Suprapubic skin (tissue), 4 donors: Measurements from ENCODE around the gene GNPAT. TPM values are rescaled to one million over a fixed set of nuclear protein-coding genes. Genes with fewer than 3 reads are reported as not detected.

ENCODE experiments used
- DNase-seq, 2 donors: peaks; one replicate each; pipeline ENCODE4 v3.0.0-alpha.2; 2019; ENCODE audit warnings: low spot score in 2 of 2
- H3K27ac ChIP-seq: fragments of 200-600 bp; sonication (generic); one replicate; pipeline ENCODE4 v1.5.1; 2019
- H3K27me3 ChIP-seq: fragments of 200-600 bp; sonication (generic); one replicate; pipeline ENCODE4 v1.5.1; 2019
- H3K36me3 ChIP-seq: fragments of 200-600 bp; sonication (generic); one replicate; pipeline ENCODE4 v1.5.1; 2019
- H3K4me1 ChIP-seq: fragments of 200-600 bp; sonication (generic); one replicate; pipeline ENCODE4 v1.5.1; 2019
- H3K4me3 ChIP-seq: fragments of 200-600 bp; sonication (generic); one replicate; pipeline ENCODE4 v1.5.1; 2019; ENCODE audit warnings: mild to moderate bottlenecking
- H3K9me3 ChIP-seq: fragments of 200-600 bp; sonication (generic); one replicate; pipeline ENCODE4 v1.5.1; 2019
- EP300 ChIP-seq: sonication (generic); formaldehyde crosslinking; IDR thresholded peaks from one replicate; pipeline ENCODE4 v1.6.1; 2017; ENCODE audit warnings: antibody characterized with exemption
- POLR2A ChIP-seq, 2 donors: fragments of 450-650 bp; IDR thresholded peaks; one replicate each; pipeline ENCODE4 v1.6.1; 2017; ENCODE audit warnings: antibody characterized with exemption in 2 of 2, mild to moderate bottlenecking in 2 of 2, moderate library complexity in 2 of 2
- POLR2AphosphoS5 ChIP-seq, 3 donors: sonication (generic); formaldehyde crosslinking; IDR thresholded peaks; one replicate each; pipeline ENCODE4 v1.6.1; 2017; ENCODE audit warnings: antibody characterized with exemption in 3 of 3
- WGBS: methylation state at CpG from one replicate; pipeline ENCODE4 v1.1.5; 2018; 5-methylcytosine and 5-hydroxymethylcytosine counted together
- total RNA-seq, 4 donors: library from RNA; depleted of rRNA; stranded (reverse); fragments of >200 nt; gene quantifications; one replicate each; pipeline ENCODE4 v1.1.0, GENCODE V29; 2016
- TF ChIP-seq, protein P1 (sequence below), 2 donors: fragments of 200-600 bp in 1 of 2; fragments of 450-650 bp in 1 of 2; sonication (generic) in 1 of 2; IDR thresholded peaks; one replicate each; pipeline ENCODE4 v1.5.1; 2016 to 2019; ENCODE audit warnings: antibody characterized with exemption in 2 of 2, mild to moderate bottlenecking in 1 of 2, moderate library complexity in 1 of 2

Gene GNPAT
- total RNA-seq, 4 donors from 2014 or later, result 32.5 to 56.9 (median 42.7) TPM

DNA sequence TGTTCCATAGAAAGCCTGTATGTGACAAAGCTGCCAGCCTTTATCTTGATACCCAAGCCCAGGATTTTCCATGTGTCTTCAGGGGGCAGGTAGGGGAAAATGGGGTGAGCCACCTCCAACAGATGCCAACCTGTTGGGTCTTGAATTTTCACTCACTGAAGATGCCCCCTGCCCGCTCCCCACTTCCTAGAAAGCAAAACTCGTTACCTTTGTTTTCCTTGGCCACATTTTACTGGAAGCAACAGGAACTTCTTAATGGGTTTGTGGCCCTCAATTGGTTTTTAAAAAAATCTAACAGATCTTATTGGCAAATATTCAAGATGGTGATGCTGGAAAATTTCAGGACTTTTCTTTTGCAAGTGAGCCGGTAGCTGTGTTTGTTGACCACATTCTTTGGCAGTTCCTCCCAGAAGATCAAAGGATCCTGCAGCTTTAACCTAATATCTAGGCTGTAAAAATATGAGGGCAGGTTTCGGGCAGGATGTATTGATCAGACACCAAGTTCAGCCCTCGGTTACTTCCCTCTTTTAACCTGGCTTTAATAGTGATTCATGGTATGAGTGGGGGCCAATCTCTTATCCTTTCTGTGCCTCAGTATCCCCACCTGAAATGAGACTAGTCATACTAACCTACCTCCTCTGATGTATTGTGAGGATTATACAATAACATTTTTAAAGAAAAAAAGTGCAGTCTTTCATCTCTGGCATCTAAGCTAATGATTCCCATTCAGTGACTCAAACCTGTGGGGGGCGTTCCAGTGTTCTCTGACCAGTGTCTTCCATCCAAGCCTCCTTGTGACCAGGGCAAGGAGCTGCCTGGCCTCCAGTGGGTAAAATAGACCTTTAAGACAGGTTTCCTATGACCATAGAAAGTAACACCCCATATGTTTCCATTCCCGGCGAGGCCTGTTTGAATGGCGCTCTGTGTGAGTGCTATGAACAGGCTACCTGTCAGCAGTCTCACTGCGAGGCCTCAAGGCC lies 21.3 kb upstream of the GNPAT start:
- 81% methylated on average over 10 of the region's 10 CpGs for WGBS
- Histone ChIP-seq H3K4me3 (no peak overlapping the region), H3K36me3 (peaks cover 21% of the 10 kb centered on the region), H3K27me3 (peaks cover 6% of the 10 kb centered on the region), H3K9me3 (no peaks in the 10 kb centered on the region), H3K27ac (no peak overlapping the region), H3K4me1 (peaks cover 6% of the 10 kb centered on the region)
- no peak for DNase-seq
- TF ChIP-seq, protein P1, sequence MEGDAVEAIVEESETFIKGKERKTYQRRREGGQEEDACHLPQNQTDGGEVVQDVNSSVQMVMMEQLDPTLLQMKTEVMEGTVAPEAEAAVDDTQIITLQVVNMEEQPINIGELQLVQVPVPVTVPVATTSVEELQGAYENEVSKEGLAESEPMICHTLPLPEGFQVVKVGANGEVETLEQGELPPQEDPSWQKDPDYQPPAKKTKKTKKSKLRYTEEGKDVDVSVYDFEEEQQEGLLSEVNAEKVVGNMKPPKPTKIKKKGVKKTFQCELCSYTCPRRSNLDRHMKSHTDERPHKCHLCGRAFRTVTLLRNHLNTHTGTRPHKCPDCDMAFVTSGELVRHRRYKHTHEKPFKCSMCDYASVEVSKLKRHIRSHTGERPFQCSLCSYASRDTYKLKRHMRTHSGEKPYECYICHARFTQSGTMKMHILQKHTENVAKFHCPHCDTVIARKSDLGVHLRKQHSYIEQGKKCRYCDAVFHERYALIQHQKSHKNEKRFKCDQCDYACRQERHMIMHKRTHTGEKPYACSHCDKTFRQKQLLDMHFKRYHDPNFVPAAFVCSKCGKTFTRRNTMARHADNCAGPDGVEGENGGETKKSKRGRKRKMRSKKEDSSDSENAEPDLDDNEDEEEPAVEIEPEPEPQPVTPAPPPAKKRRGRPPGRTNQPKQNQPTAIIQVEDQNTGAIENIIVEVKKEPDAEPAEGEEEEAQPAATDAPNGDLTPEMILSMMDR (IDR thresholded peaks at IDR 0.05), result no peak
- TF ChIP-seq EP300, result no peak
- TF ChIP-seq POLR2AphosphoS5 (IDR thresholded peaks at IDR 0.05), result no peak
- TF ChIP-seq POLR2A (IDR thresholded peaks at IDR 0.05), result no peak

DNA sequence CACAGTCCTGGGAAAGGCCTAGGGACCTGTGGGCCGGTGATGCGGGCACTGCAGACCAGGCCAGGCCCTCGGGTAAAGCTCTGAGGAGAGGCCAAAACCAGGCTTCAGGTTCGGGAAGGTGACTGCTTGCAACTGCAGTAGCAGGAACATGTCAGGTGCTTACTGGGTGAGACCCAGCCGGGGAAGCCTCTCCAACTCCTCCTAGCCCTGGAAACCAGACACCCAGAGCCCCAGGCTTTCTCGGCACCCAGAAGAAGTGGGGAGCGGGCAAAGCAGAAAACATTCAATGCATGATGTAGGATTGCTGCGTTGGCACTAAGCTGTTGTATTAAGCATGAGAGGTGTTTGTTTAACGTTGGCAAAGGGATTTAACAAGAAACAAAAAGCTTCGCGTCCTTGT lies 20.2 kb upstream of the GNPAT start:
- peaks cover 6% of the 10 kb centered on the region for H3K4me1 ChIP-seq
- peaks cover 32% of the 10 kb centered on the region for H3K36me3 ChIP-seq
- no peak for TF ChIP-seq POLR2AphosphoS5 (IDR thresholded peaks at IDR 0.05)
- TF ChIP-seq, protein P1 (IDR thresholded peaks at IDR 0.05), result no peak
- H3K4me3 ChIP-seq, result no peak overlapping the region
- H3K27me3 ChIP-seq, result peaks cover 6% of the 10 kb centered on the region
- no peak for DNase-seq
- no peaks in the 10 kb centered on the region for H3K9me3 ChIP-seq
- WGBS, result 77% methylated on average over 7 of the region's 11 CpGs
- no peak overlapping the region for H3K27ac ChIP-seq

DNA sequence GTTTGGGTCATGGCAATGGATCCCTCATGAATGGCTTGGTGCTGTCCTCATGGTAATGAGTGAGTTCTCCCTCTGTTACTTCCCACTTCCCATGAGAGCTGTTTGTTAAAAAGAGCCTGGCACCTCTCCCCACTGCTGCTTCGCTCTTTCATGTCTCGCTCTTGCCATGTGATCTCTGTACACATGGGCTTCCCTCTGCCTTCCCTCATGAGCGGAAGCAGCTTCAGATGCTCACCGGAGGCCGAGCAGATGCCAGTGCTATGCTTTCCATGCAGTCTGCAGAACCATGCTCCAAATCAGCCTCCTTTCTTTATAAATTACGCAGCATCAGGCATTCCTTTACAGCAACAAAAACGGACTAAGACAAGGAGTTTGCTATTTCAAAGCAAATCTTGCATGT lies 14.9 kb upstream of the GNPAT start:
- no peaks in the 10 kb centered on the region for H3K4me1 ChIP-seq
- H3K27ac ChIP-seq, result no peak overlapping the region
- no peaks in the 10 kb centered on the region for H3K9me3 ChIP-seq
- no peak overlapping the region for H3K4me3 ChIP-seq
- no peaks in the 10 kb centered on the region for H3K27me3 ChIP-seq
- WGBS, result 83% methylated on average over 7 of the region's 7 CpGs
- TF ChIP-seq EP300, result no peak
- no peak for TF ChIP-seq POLR2A (IDR thresholded peaks at IDR 0.05)
- TF ChIP-seq, protein P1 (IDR thresholded peaks at IDR 0.05), result no peak
- TF ChIP-seq POLR2AphosphoS5 (IDR thresholded peaks at IDR 0.05), result no peak
- peaks cover 70% of the 10 kb centered on the region for H3K36me3 ChIP-seq
- DNase-seq, result no peak

DNA sequence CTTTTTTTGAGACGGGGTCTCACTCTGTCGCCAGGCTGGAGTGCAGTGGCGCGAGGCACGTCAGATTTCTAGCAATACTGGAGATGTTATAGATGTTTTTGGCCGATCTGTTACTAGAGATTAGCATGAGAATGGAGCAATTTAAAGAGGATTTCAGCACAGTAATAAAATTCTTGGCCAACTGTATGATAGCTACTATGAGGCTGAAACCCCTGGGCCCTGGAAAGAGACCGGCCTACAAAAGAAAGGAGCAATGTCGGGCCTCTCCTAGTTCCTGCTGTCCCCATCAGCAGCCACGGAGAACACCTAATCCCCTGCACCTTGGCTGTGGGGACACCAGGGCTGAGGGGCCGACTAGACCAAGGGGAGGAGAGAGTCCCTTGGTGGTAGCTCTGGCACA lies 9.5 kb upstream of the GNPAT start:
- Histone ChIP-seq H3K27me3 (no peaks in the 10 kb centered on the region), H3K9me3 (no peaks in the 10 kb centered on the region), H3K36me3 (peaks cover 46% of the 10 kb centered on the region), H3K4me3 (no peak overlapping the region), H3K4me1 (peaks cover 2% of the 10 kb centered on the region), H3K27ac (no peak overlapping the region)
- WGBS, result 92% methylated on average over 10 of the region's 10 CpGs
- DNase-seq, result no peak
- TF ChIP-seq, protein P1 (IDR thresholded peaks at IDR 0.05), result no peak
- no peak for TF ChIP-seq POLR2A (IDR thresholded peaks at IDR 0.05)
- no peak for TF ChIP-seq POLR2AphosphoS5 (IDR thresholded peaks at IDR 0.05)
- no peak for TF ChIP-seq EP300

DNA sequence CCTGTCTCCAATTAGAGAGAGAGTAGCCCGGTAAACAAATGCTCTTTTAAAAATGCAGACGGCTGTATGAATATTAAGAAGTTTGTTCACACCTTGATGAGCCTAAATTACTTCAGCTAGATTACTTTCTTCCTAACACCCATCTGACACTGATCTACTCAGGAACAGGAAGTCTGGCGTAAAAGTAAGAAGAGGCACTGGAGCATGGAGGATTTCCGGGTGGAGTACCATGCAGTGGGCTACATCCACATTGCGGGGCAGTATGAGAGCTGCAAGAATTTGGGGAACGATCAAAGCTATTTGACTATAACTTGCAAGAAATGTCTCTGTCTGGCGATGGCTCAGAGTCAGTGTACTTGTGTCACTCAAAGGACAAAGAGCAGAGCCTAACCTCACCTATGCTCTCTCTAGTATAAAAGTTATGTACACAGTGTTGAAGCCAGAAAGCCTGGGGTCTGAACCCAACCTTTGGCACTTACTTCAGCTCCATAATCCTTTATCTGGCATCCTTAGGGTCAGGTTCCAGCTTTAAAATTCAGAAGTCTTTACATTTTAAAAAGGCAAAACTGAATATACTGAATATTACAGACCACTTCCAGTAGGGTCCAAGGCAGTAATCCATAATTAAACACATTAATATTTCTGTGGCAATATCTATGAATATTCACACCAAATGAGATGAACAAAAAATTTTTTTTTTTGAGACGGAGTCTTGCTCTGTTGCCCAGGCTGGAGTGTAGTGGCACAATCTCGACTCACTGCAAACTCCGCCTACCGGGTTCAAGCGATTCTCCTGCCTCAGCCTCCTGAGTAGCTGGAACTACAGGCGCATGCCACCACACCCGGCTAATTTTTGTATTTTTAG lies 7.9 kb upstream of the GNPAT start:
- TF ChIP-seq POLR2AphosphoS5 (IDR thresholded peaks at IDR 0.05) (no peak), POLR2A (IDR thresholded peaks at IDR 0.05) (no peak), EP300 (no peak)
- TF ChIP-seq, protein P1 (IDR thresholded peaks at IDR 0.05), result no peak
- DNase-seq, result no peak
- WGBS, result 92% methylated on average over 14 of the region's 14 CpGs
- Histone ChIP-seq H3K4me1 (peaks cover 3% of the 10 kb centered on the region), H3K36me3 (peaks cover 45% of the 10 kb centered on the region), H3K27ac (no peak overlapping the region), H3K4me3 (no peak overlapping the region), H3K27me3 (no peaks in the 10 kb centered on the region), H3K9me3 (no peaks in the 10 kb centered on the region)
